LNCaP clone FGC (cell line): ENCODE measurements around the gene ZBTB20.

ENCODE experiments used
- DNase-seq: peaks from one replicate; pipeline ENCODE4 v3.0.0-alpha.2; 2011; ENCODE audit warnings: low read depth
- H3K4me3 ChIP-seq: 2 replicates; pipeline ENCODE4 v1.5.1; 2011; ENCODE audit warnings: mild to moderate bottlenecking, low read depth, low read length, control low read depth
- CTCF ChIP-seq: IDR thresholded peaks from 2 replicates; pipeline ENCODE4 v1.5.1; 2012; ENCODE audit warnings: mild to moderate bottlenecking; ENCODE audit not compliant: control insufficient read depth, insufficient read depth; ENCODE audit errors: extremely low read depth

ZBTB20 gene

GRCh38 chr3:114834175-114834940, 312.7 kb downstream of the ZBTB20 start:
- TF ChIP-seq CTCF = no peak
- no peak overlapping the region for H3K4me3 ChIP-seq
- DNase-seq = no peak

DNA sequence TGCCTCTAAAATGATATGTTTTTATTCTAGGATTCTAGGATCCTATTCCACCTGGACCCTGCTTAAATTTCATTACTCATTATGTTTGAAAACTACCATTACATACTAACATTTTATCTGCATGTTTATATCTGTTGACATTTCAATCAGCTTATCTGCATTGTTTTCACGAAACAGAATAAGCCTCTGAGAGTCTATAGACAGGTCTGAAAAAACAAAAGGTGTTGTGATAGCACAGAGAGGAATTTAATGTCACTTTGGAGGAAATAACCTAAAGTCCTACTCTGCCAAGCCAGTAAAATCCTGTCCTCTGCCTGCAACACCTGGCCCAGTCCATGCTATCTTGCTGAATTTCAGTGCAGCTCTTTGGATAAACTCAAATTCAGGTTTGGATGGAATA, 315.2 kb downstream of the ZBTB20 start:
- no peak overlapping the region for H3K4me3 ChIP-seq
- no peak for DNase-seq
- no peak for TF ChIP-seq CTCF

DNA sequence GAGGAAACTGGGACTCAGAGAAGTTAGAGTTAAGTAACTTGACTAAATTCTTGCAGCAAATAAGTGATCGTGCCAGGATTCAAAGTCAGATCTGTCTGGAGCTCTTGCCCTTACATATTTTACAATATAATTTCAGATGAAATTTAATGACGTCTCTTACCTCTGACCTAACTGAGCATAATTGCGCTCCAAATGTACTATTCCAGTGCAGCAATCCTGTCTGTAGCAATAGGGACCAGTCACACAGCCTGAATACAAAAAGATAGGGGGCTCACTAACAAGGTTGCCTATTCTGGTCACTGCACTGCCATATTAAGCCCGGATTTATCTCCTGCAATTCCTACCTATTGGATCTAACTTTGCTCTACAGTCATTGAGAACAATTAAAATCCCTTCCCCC, 316.4 kb downstream of the ZBTB20 start:
- no peak overlapping the region for H3K4me3 ChIP-seq
- DNase-seq = no peak
- TF ChIP-seq CTCF = no peak

DNA sequence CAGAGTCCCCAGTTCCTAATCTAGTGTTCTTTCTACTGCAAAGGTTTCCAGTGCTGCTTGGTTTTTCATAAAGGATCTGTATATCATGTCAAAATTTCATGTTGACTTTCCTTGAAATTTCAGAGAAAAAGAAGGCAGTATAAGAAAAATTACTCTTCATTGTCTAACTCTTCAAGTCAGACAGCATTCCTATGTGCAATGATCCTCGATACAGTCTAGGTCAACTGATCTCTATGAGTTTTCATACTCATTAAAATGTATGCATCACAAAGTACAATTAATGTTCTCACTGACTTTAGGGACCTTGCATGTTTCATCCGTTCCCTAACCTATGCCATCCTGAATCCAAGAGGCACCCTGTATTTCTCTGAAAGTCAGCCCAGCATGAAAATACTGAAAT, 317.3 kb downstream of the ZBTB20 start:
- no peak overlapping the region for H3K4me3 ChIP-seq
- TF ChIP-seq CTCF = no peak
- no peak for DNase-seq

DNA sequence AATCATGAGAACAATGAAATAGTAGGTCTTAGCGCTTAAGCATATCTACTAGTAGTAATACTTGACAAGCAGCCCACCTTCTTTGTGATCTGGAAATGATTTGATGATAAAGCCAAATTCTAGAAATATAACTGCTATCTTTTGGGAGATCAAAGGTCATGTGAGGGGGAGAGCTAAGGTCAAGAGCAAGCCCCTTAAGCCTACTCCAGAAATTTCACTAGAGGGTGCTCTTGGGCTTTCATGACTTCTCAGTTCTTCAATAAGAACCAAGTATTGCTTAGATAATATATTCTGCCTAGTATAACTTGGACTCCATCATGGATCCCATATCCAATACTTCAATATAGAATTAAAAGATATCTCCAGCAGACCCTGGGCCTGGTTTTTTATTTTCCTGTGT, 319.6 kb downstream of the ZBTB20 start:
- TF ChIP-seq CTCF = peak; percentile 67
- peak; percentile 51 for DNase-seq
- no peak overlapping the region for H3K4me3 ChIP-seq

DNA sequence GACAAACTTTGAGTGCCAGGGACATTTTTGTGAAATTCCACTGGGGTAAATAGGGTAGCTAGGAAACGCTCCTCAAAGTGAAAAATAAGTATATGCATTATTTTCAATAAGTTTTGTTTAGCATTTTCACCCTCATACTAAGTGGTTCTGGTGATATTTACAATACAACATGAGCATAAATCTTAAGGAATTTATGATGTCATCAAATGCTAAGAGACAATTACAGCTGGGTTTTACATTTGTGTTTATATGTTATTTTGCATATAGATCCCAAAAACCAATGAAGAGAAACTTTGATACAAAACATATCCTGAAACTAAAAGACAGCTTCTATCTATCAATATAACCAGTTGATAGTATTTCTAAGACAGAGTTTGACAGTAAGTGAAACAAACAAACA, 323.1 kb downstream of the ZBTB20 start:
- no peak for DNase-seq
- TF ChIP-seq CTCF = no peak
- no peak overlapping the region for H3K4me3 ChIP-seq

GRCh38 chr3:114823061-114823460, 324.0 kb downstream of the ZBTB20 start:
- no peak for DNase-seq
- H3K4me3 ChIP-seq = no peak overlapping the region
- TF ChIP-seq CTCF = no peak
